Activated CD8-positive, alpha-beta memory T cell treated with anti-CD3 and anti-CD28 coated beads for 36 hours (primary cell): ENCODE results near the gene RFX4. TPM values are rescaled to one million over a fixed set of nuclear protein-coding genes. Genes with fewer than 3 reads are reported as not detected.
"Not testable (repeated sequence)": the region's sequence is repeated elsewhere in the genome, so short reads cannot be mapped to it uniquely, and the experiment has no call there.

Source experiments
- CTCF ChIA-PET: fragments of 350-600 bp; sonication (Branson Sonifier 250); formaldehyde crosslinking; loops from one replicate; lab custom pipeline; 2021; ENCODE audit warnings: antibody characterized with exemption; lab: Charles Lee
- POLR2A ChIA-PET: fragments of 350-600 bp; sonication (Branson Sonifier 250); formaldehyde crosslinking; loops from one replicate; lab custom pipeline; 2021; ENCODE audit warnings: antibody characterized with exemption; lab: Charles Lee
- total RNA-seq, 2 experiments: library from RNA; stranded (reverse); gene quantifications; one replicate each; pipeline ENCODE4 v1.2.3, GENCODE V29; 2021

Gene RFX4
- total RNA-seq, 2 experiments from 2014 or later, result not detected

- ChIA-PET POLR2A (no interaction called here), CTCF (no interaction called here)
Measured at GRCh38 chr12:106715582-106715981, 132.8 kb downstream of the RFX4 start.

- ChIA-PET POLR2A (no interaction called here), CTCF (no interaction called here)
Measured at GRCh38 chr12:106717673-106718072, 134.9 kb downstream of the RFX4 start.

DNA sequence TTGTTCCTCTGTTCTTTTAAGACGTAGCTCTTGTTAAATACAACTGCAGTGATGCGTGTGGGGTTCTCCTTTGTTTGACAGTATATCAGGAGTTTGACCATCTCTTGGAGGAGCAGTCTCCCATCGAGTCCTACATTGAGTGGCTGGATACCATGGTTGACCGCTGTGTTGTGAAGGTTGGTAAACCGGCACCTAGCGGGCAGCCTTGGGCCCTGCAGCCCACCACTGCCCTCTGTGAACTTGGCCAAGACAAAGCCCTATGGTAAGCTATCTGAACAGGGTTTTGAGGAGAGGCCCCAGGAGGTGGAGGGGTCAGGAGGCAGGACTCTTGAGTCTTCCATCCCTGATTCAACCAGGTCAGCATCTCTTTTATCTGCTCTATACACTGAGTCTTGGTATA, 137.1 kb downstream of the RFX4 start:
- CTCF ChIA-PET, result no interaction called here
- POLR2A ChIA-PET, result no interaction called here

DNA sequence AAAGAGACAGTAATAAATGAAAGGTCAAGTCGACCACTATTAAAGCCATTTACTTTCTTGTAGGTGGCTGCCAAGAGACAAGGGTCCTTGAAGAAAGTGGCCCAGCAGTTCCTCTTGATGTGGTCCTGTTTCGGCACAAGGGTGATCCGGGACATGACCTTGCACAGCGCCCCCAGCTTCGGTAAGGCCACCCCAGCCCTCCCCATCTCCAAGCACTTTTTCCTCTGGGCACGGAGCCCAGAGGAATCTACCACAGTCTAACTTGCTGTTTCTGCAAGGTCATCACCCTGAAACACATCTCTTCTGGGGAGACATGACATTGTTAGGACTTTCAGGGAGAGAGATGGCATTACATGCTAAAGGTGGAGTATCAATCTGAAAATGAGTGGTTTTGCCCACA, 137.9 kb downstream of the RFX4 start:
- CTCF ChIA-PET, result no interaction called here
- POLR2A ChIA-PET, result no interaction called here

GRCh38 chr12:106721915-106722314, 139.1 kb downstream of the RFX4 start:
- ChIA-PET POLR2A (no interaction called here), CTCF (interaction anchor here (0.5 kb wide), 1 partner anchor 40 kb away, joined by 3 read pairs; no protein-coding TSS in a partner anchor)

DNA sequence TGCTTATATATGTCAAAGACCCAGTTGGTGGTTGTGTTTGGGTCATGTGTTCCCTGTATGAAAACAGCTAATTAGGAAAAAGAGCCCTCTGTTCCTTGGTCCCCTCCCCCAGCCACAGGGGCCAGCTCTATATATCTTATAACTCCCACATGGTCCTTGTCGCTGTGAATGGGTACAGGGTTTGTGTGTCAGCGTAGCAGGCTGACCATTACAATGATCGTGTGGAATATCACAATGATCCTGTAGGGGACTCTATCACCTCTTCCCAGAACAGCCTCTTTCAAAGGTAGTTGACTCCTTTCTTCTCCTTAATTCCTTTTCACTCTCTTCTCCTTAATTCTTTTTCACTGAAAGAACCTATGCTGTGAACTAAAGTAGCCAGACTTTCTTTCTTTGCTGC, 140.0 kb downstream of the RFX4 start:
- POLR2A ChIA-PET, result no interaction called here
- CTCF ChIA-PET, result no interaction called here

DNA sequence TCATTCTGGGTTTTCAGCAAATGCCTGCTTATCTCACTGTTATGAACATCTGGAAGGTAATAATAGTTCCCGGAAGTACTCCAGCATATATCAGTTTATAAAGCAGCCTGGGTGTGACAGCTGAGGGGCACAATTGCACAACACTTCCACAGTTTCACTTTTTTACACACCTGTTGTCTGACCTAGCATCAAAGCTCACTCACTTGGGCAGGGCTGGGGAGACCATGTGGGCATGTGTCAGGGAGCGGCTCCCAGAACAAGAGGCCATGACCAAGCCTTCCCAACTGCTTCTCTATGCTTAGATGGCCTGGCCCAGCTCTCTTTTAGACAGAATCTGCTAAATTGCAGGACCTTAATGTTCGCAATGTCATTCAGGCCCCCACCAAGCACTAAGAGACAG, 140.6 kb downstream of the RFX4 start:
- ChIA-PET CTCF (no interaction called here), POLR2A (no interaction called here)

DNA sequence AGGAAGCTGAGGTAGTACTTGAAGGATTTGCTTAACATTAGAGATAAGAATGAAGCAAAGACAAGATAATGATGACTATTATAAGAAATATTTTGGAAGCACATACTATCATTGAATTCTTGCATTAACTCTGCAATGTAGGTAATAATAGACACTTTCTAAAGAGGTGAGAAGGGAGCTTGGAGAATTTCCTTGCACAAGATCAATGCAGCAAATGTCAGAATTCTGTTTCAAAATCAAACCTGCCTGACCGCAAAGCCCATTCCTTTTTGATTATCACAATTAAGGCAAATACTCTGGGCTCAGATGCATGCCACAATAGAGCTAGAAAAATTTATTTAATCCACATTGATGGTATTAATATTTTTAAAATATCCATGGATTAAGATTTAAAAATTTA, 141.3 kb downstream of the RFX4 start:
- CTCF ChIA-PET, result interaction anchor here (0.7 kb wide), 2 partner anchors 13 to 25 kb away, joined by 3 read pairs; no protein-coding TSS in a partner anchor
- POLR2A ChIA-PET, result no interaction called here

GRCh38 chr12:106724934-106725333, 142.1 kb downstream of the RFX4 start:
- ChIA-PET CTCF (interaction anchor here (0.7 kb wide), 1 partner anchor 12 kb away, joined by 3 read pairs; no protein-coding TSS in a partner anchor), POLR2A (no interaction called here)

DNA sequence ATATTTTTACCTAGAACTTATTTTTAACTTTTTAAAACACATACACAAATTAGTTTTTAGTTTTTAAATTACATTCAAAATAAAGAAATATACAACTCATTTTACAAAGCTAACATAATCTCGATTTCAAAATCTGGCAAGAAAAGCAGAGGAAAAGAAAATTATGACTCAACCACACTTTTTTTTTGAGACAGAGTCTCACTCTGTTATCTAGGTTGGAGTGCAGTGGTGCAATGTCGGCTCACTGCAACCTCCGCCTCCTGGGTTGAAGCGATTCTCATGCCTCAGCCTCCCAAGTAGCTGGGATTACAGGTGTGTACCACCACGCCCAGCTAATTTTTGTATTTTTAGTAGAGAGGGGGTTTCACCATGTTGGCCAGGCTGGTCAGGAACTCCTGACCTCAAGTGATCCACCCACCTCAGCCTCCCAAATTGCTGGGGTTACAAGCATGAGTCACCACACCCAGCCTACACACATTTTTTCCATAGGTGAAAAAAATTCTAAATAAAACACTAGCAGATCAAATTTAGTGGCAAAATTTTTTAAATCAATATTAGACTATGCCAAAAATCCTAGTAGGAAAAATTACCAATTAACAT, 143.9 kb downstream of the RFX4 start:
- POLR2A ChIA-PET, CTCF ChIA-PET: not testable (repeated sequence)

DNA sequence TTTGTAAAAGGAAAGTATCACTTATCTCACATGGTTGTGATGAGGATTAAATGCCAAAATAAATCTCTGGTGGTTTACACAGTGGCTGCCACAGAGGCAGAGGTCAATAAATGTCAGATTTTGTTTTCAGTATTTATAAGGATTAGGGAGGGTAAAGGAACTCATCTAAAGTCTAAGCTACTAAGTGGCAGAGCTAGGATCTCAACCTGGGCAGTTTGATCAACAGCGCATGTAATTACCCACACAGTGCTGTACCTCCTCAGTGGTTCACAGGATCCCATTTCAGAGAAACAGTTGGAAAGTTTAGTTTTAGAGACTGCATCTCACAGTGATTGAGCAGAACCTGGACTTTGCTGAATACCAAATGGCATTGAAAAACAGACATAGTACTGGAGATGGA, 146.8 kb downstream of the RFX4 start:
- CTCF ChIA-PET, result no interaction called here
- POLR2A ChIA-PET, result no interaction called here

GRCh38 chr12:106732890-106733289, 150.1 kb downstream of the RFX4 start:
- ChIA-PET CTCF (no interaction called here), POLR2A (no interaction called here)

DNA sequence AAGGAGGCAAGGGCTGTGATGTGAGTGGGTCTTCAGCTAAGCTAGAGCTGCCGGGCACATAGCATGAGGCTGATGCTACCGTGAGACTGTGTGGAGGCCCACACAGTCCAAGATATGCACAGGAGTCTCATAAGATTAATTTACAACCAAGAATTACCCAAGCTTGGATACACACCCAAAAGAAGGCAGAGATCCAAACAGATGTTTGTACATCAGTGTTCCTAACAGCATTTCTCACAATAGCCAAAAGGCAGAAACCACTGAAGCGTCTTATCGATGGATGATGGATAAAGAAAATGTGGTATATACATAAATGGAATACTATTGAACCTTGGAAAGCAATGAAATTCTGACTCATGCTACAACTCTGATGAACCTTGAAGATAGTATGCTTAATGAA, 150.9 kb downstream of the RFX4 start:
- CTCF ChIA-PET, result no interaction called here
- POLR2A ChIA-PET, result no interaction called here

- POLR2A ChIA-PET, result no interaction called here
- CTCF ChIA-PET, result interaction anchor here (0.6 to 1.2 kb wide), 4 partner anchors 11 to 41 kb away, joined by 3 to 5 read pairs (median 4); no protein-coding TSS in a partner anchor
Measured at GRCh38 chr12:106736051-106736957, 153.5 kb downstream of the RFX4 start.

GRCh38 chr12:106739318-106739717, 156.5 kb downstream of the RFX4 start:
- ChIA-PET CTCF (no interaction called here), POLR2A (no interaction called here)

- ChIA-PET CTCF (no interaction called here), POLR2A (no interaction called here)
Measured at GRCh38 chr12:106739815-106740530, 157.2 kb downstream of the RFX4 start.

DNA sequence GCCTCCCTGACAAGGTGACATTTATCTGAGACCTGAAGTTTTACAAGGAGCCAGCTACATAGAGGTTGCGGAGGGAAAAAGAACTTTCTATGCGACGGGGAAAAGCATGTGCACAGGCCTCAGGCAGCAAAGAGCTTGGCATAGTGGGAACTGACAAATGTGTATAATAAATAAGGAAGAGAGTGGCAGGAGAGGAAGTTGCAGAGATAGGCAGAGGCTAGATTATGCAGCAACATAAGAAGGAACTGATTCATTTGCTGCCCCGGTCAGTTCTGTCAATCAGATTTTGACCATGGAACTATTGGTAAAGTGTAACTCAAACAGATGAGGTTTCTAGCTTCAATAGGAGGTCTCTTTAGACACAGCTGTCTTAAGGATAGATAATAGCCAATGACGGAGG, 158.0 kb downstream of the RFX4 start:
- POLR2A ChIA-PET, result no interaction called here
- CTCF ChIA-PET, result no interaction called here

GRCh38 chr12:106741247-106741646, 158.4 kb downstream of the RFX4 start:
- ChIA-PET CTCF (no interaction called here), POLR2A (no interaction called here)

DNA sequence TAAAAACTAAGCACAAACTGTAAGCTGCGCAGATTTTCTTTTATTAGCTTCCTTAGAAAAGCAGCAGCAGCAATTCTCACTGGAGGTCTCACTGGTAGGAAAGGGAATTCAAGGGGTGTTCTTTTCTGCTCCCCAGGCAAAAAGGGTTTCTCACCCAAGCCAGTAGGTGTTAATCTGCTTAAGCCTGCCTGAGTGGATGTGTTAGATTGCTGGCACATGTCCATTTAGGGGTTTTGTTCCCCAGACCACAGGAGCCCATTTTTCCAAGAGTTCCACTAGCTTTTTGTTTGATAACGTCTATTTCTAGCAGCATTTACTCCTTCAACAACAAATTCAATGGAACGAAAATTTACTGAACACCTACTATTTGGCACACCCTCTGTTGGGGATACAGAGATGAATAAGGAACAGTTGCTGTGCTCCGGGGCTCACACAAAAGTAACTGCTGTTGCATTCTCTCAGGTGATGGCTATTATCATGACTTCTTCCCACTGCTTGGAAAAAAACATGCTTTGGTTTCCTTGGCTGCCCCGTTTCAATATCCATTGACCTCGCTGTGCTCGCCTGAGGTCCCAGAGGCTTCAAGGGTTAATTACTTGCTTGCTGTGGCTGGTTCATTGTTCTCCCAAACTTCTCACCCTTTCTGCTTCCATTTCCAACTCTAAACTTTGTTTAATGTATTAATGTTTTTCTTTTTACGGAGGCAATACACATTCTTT, 160.6 kb downstream of the RFX4 start:
- CTCF ChIA-PET, result no interaction called here
- POLR2A ChIA-PET, result no interaction called here

- CTCF ChIA-PET, result no interaction called here
- POLR2A ChIA-PET, result no interaction called here
Measured at GRCh38 chr12:106744600-106744999, 161.8 kb downstream of the RFX4 start.
